Measurements from ENCODE around the gene NXT1.
A peak's percentile ranks its signal among the peaks of the same experiment; 100 is the strongest.
"Not testable (repeated sequence)": the region's sequence is repeated elsewhere in the genome, so short reads cannot be mapped to it uniquely, and the experiment has no call there.

NXT1 gene

DNA sequence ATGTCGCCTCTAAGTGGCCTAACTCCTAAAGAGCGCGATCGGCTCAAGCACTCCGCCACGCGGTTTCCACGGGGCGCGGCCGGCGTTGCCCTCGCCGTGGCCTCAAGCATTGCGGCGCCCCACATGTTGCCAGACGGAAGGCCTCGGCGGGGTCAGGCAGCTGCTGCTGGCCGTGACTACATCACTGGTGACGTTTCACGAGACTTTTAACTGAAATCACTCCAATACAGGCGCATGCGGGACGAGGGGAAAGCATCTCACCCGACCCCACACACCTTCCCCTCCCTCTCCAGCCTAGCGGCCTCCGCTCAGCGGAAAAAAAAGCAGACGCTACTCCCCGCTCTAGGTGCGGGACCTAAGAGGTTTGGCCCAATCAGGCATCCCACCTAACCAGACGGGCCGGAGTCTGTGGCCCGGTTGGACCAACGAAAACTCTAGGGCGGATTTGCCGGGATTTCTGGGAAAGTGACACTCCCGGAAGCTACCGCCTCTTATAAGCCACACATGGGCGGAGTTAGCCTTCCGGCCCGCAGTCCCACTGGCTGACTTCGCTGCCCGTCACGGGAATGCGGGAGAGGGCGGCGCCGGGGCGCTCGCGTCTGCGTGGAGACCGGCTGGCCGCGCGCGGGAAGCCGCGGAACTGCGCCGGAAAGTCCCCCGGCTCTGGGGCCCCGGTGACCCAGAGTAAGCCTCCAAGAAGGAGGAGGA, at the start of gene NXT1:
Gene NXT1, plus strand, starts transcription at position 596 of the 708 bp plus-strand sequence. CDS start 3,251 bp downstream, outside the sequence.
- peak; percentile 90 to 96 for DNase-seq (ENCODE audit: low read depth in 2 of 2)

DNA sequence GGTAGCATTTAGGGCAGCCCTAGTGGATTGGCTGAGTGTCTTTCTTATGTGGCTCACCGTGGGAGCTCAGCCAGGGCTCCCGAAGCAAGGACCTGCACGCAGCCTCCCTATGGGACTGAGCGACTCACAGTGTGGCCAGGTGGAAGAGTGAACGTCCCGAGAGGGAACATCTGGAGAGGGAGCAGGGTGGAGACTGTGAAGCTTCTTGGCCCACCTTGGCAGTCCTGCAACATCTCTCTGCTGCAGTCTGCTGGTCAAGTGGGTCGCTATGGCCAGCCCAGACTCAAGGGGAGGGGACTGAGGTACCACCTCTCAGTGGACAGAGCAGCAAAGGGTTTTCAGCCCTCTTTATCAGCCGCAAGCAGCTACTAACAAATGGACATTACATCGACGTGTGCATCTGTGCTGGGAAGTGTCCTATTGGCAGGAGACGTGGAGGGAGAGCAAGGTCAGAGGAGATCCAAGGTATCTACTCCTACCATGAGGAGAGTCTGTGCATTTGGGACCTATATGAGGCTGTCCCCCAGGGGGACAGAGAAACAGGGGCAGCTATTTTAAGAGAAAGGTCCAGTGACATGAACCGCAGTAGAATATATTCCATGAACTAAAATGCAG, 49.0 kb upstream of the NXT1 start:
- DNase-seq (ENCODE audit: low read depth in 2 of 2), result no peak

DNA sequence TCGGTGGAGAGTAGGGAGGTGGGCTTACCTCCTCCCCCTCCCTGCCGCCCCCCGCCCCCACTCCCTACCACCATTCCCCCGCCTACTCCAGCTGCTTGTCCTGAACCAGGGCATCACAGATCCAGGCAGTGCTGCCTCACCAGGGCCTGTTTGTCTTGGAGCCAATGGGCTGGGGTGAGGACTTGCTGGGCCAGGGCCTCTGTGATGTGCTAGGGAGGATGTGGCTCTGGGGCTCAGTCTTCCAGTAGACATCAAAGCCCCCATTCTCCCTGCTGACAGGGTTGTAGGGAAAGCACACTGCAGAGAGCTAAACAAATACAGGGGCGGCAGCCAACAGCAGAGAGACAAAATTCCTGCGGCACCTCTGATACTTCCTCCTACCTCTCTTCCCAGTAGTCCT, 48.2 kb upstream of the NXT1 start:
- no peak for DNase-seq (ENCODE audit: low read depth in 2 of 2)

DNA sequence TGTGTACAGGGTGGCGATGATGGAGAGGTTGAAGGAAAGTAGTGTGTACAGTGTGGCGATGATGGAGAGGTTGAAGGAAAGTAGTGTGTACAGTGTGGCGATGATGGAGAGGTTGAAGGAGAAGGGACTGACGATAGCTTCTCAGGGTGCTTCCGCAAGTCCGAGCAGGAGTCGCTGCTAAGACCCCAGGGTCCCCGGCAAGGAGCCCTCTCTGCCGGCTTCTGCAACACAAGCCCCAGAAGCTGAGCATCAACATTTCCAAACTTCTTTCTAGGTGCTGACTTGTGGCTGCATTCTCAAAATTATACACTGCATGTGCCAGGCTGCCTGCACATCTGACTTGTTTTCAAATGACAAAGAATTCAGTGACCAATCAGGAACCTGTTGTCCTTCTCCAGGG, 47.8 kb upstream of the NXT1 start:
- no peak for DNase-seq (ENCODE audit: low read depth in 2 of 2)

DNA sequence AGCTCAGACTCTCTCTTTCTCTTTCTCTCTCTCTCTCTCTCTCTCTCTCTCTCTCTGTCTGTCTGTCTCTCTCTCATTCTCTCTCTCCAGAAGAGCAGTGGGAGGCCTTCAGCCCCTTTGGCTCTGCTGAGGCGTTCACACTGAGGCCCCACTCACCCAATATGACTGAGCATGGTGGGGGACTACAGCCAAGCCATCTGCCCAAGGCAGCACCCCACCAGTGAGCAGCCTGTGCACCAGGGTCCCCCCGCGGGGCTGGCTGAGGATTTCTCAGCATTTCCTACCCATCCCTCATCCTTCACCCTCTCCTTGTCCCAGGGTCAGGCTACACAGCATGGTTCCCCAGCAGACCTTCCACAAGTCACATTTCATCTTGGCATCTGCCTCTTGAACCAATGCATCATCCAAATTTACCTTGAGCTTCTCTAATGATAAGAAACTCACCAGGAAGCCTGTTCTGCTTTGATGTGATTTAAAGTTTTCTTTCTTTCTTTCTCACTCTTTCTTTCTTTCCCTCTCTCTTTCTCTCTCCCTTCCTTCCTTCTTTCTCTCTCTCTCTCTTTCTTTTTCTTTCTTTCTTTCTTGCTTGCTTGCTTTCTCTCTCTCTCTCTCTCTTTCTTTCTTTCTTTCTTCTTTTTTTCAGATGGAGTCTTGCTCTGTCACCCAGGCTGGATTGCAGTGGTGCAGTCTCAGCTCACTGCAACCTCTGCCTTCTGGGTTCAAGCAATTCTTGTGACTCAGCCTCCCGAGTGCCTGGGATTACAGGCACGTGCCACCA, 47.1 kb upstream of the NXT1 start:
- DNase-seq (ENCODE audit: low read depth in 2 of 2), result no peak

DNA sequence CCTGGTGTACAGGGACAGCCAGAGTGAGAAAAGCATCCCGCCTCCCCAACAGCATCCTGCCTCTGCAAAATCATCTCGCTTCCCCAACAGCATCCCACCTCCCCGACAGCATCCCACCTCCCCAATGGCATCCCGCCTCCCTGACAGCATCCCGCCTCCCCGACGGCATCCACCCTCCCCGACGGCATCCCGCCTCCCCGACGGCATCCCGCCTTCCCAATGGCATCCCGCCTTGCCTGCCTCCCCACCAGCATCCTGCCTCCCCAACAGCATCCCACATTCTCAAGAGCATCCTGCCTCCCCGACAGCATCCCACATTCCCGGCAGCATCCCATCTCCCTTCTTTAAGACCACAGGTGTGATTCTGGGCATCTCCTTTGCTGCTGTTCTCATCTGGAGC, 46.0 kb upstream of the NXT1 start:
- DNase-seq (ENCODE audit: low read depth in 2 of 2), result no peak

DNA sequence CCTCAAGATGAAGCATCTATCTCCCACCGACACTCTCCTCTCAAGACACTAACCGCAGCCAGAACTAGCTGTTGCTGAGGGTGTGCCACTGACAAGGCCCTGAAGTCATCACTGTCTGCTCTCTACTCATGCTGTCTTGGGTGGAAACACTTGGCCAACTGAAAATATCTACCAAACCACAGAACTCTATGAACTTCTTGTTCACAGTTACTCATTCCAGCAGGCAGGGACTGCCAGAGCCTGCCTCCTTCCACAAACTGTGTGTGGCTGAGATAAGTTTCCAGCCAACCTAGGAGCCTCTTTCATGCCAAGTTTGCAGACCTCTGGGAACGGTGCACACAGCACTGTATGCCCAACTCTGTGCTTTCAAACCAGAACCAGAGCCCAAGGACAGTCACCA, 45.5 kb upstream of the NXT1 start:
- no peak for DNase-seq (ENCODE audit: low read depth in 2 of 2)

DNA sequence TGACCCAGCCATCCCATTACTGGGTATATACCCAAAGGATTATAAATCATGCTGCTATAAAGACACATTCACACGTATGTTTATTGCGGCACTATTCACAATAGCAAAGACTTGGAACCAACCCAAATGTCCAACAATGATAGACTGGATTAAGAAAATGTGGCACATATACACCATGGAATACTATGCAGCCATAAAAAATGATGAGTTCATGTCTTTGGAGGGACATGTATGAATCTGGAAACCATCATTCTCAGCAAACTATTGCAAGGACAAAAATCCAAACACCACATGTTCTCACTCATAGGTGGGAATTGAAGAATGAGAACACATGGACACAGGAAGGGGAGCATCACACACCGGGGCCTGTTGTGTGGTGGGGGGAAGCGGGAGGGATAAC, 43.2 kb upstream of the NXT1 start:
- not testable (repeated sequence) for DNase-seq (ENCODE audit: low read depth in 2 of 2)

DNA sequence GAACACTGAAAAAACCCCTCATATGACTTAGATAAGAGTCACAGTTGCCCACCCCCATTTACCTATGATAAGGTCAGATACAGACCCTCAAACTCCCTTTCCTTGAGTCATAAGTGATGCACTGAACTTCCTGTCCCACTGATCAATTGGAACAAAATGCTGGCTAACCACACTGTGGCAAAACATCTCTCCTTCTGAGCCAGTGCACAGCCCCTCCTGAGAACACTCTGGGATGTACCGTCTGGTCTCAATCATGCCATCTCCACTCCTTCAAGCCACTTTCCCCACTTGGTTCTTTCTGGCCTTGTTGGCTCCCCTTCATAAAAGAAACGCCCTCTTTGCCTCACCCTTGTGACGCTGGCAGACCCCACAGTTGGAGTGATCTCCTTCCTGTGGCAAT, 42.6 kb upstream of the NXT1 start:
- no peak for DNase-seq (ENCODE audit: low read depth in 2 of 2)

DNA sequence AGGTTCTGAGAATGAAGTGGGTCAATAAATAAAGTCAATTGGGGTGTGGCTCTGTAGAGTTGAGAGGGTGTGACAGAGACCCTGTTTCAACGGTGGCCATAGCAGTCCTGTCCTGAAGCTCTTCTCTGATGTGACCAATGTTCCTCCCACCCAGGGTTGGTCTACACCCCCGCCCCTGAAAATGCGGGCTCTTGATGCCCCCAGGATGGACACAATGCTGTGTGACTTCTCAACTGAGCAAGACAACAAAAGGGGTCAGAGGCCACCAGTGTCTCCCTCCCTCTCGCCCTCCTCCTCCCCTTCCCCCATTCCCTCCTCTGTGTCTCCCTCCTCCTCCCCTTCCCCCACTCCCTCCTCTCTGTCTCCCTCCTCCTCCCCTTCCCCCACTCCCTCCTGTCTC, 41.7 kb upstream of the NXT1 start:
- DNase-seq (ENCODE audit: low read depth in 2 of 2), result no peak

DNA sequence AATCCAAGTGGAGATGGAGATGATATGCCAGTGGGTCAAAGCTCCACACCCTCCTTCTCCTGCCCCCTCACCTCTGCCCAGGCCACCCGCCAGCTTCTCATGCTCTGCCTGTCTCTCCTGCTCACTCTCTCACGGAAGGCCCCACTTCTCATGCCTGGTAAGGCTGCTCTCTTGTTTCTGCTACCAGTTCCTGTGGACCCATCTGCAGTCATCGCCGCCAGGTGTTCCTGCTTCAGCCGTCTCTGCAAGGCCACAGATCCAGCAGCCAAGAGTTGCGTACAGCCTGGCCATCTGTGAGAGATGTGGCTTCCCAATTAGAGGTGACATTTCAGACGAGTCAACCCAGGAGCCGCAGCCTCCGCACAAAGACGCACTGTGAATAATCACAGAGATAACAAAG, 40.8 kb upstream of the NXT1 start:
- no peak for DNase-seq (ENCODE audit: low read depth in 2 of 2)

DNA sequence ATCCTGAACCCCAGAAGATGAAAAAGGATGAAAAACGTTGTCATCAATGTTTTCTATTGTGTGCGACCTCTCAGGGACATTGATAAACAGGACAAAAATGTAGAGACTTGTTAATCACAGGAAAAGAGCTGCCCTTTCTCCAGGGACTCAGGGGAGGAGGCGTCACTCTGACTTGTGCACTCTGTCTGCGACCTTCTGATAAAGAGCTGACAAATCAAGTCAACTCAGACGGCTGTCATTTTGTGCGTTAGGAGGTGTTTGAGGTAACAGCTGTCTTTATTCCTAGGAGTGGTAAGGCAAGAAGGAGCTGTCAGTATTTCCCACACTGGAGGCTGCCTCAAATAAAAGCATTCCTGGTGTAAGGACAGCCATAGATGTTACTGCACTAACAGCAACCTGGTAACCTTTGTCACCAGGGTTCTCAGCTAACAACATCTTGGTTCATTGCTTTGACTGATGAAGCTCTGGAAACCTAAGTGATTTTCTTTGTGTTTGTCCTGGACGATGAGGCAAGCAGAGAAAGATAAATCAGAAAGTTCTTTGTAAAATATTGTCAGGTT, 38.6 kb upstream of the NXT1 start:
- no peak for DNase-seq (ENCODE audit: low read depth in 2 of 2)

DNA sequence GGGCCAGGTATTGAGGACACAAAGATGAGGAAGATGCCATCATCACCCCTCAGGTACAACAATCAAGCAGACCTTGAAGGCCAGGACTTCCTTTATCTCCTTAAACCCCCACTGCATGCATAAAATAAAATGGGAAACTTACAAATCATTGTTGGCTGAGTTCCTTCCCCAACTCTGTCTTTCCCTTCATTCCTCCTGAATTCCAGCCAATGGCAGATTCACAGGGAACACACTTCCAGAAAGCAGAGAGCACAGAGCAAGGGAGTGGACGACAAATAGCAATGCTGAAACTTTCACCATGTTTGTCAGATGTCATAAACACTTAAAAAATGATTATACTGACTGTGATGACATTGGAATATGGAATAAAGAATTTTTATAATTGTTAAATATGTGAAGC, 37.3 kb upstream of the NXT1 start:
- DNase-seq (ENCODE audit: low read depth in 2 of 2), result no peak

DNA sequence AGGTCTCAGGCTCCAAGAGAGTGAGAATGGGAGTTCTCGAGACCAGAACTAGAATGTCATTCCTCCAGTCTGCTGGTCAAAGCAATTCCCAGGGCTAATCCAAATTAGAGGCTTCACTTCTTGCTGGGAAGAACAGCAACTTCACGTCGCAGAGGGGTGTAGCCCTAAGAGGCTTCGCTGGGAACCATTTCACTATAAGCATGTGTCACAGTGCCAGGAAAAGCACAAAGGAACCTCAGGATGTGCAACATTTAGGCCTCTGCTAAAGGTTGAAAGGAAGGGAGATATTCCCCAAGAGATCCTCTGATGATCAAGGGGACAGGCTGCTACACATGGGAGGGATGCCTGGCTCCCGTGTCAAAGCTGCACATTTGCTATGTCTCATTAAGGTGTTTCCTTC, 35.9 kb upstream of the NXT1 start:
- DNase-seq (ENCODE audit: low read depth in 2 of 2), result no peak

DNA sequence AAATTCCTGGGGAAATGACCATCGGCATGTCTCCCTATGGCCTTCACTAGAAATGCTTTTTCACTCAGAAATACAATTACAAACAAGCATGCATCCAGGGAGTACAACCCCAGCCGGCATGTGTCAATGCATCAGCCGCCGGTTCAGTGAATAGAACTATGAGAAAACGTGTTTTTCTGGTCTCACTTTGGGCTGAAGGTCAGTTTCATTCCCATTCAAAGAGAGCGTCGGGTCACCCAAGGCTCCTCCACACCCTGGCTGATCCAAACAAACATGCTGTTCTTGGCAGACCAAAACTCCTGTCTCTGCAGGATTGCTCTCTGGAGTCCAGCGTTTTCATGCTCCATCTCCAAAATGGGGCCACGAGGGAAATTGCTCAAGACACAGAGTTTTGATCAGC, 35.5 kb upstream of the NXT1 start:
- DNase-seq (ENCODE audit: low read depth in 2 of 2), result no peak

DNA sequence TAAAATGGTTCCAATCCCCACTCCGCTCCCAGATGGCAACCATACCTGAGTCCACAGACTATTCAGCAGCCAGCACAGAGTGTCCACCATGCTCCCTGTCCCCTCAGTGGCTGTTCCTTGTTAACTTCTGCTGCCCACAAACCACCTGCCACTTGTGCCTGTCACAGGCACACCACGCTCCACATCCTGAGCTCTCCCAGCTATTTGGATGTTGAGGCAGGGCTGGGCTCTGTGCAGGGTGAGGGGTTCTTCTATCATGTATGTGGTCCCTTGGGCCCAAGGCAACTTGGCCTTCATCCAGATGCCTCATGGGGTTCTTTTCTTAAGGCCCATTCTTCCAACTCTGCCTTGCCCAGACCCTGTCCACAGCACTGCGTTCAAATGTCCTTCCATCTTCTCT, 34.0 kb upstream of the NXT1 start:
- no peak for DNase-seq (ENCODE audit: low read depth in 2 of 2)

DNA sequence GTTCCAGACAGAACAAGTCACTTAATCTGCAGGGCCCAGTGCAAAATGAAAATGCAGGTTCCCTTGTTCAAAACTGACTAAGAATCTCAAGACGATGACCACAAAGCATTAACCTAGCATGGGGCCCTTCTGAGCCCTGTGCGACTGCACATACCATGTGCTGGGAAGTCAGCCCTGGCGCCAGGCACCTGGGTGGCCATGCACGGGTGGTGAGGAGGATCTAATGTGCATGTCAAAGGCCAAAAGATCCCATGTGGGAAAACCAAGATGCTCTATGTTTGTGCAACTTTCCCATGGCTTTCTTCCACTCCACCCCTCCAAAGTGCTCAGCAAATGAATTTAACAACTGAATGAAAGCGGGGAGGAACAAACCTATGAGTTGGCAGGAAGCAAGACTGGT, 33.5 kb upstream of the NXT1 start:
- no peak for DNase-seq (ENCODE audit: low read depth in 2 of 2)

DNA sequence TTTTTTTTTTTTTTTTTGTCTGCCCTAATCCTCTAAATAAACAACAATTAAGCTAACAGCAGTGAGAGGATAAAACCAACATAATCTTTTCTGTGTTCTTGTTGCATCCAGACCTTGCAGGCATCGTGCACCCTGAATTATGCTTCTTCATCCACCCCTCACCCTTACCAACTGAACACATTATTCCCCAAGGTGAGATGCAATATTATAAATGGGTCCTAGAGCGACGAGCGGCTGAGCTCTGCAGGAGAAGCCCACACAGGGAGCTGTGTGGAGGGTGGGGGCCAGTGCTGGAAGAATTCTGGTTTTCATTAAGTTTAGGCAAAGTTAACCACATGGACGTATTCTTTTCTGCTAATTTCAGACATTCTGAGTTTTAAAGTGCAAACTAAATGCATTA, 32.2 kb upstream of the NXT1 start:
- no peak for DNase-seq (ENCODE audit: low read depth in 2 of 2)

DNA sequence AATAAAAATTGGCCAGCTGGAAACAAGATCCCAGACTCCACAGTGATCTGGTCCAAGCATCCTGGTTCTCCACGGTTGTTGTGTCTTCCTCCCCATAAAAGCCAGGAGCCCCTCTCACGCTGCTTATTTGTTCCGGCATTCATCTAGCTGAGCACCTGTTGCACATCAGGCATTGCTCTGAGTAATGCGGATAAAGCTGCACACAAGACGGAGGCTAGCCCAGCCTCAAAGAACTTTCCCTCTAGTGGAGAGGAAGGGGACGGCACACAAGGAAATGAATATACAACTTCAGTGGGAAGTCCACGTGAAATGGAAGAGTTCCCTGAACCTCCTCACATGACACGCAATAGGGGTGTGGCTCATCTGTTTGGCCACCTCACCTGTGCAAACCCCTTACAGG, 30.3 kb upstream of the NXT1 start:
- DNase-seq (ENCODE audit: low read depth in 2 of 2), result no peak

DNA sequence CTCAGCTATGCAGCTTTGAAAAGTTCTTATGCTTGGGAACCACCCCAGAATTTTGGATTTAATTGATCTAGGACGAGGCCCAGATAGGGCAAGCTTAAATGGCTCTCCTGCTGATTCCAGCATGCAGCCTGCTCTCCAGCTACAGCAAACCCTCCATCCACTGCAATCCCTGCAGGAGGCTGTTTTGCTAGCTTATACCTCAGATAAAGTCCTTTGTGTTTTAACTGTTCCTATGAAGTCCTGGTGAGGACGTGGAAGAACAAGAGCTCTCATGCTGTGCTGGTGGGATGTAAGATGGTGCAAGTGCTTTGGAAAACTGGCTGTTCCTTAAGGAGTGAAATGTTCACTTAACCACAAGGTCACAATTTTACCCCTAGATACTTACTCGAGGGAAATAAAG, 25.5 kb upstream of the NXT1 start:
- no peak for DNase-seq (ENCODE audit: low read depth in 2 of 2)

DNA sequence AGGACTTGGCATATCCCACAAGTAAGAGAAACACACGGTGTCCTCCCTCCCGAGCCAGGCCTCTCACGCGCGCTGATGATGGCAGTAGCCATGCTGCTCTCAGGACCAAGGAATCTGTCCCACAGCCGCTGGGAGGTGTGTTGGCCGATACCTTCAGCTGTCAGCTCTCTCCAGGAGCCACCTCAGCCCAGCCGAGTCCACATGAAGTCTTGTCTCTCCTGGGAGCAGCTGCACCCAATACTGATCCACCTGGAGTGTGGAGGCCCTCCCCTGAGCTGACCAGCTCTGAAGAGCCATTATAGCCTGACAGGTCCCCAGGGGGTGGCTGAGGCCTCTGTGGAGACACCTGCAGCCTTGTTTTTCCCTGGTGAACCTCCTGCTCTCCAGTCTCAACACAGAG, 23.8 kb upstream of the NXT1 start:
- DNase-seq (ENCODE audit: low read depth in 2 of 2), result no peak

DNA sequence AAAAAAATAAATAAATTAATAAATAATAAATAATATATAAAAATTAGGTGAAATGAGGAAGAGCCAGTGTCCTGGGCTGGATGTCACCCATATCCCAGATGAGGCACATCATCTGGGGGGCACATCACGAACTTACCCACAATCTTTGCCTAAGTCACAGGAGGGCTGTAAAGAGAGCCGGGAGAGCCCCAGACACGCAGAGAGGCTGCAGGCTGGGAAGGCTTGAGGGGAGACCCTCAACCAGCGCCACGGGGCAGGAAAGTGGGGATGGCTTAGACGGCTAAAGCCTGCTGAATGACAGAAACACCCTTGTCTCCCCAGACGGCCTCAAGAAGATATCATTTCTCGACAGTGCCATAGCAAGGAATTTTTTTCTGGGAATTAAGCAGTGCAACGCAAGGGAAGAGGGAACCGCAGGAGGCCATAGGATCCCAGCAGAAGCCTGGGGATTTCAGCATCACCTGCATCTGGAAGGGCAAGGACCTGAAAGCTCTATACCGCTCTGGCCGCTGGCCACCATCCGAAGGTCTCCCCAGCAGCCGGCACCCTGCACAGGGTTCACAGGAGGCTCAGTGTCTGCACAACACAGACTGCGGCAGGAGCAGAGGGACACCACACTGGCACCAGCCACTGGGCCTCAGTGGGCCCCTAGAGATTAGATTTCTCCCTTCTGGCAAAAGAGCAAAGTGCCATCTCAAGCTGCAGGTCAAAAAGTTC, 22.8 kb upstream of the NXT1 start:
- DNase-seq (ENCODE audit: low read depth in 2 of 2), result no peak
